Parathyroid adenoma (tissue), 2 donors: ENCODE measurements around the gene CPA4.
"Not testable (repeated sequence)": the region's sequence is repeated elsewhere in the genome, so short reads cannot be mapped to it uniquely, and the experiment has no call there.

Experiments used
- H2AFZ ChIP-seq: fragments of 300-600 bp; sonication (generic); one replicate; pipeline ENCODE4 v1.7.0; 2017; ENCODE audit warnings: antibody characterized with exemption, mild to moderate bottlenecking
- H3K27ac ChIP-seq: fragments of 300-600 bp; sonication (generic); one replicate; pipeline ENCODE4 v1.7.0; 2017
- H3K27me3 ChIP-seq: fragments of 300-600 bp; sonication (generic); one replicate; pipeline ENCODE4 v1.7.0; 2017; ENCODE audit warnings: low read length; ENCODE audit not compliant: control insufficient read depth, insufficient read depth
- H3K36me3 ChIP-seq: fragments of 300-600 bp; sonication (generic); one replicate; pipeline ENCODE4 v1.7.0; 2017; ENCODE audit warnings: low read length; ENCODE audit not compliant: control insufficient read depth, insufficient read depth
- H3K4me1 ChIP-seq: fragments of 300-600 bp; sonication (generic); one replicate; pipeline ENCODE4 v1.7.0; 2017; ENCODE audit warnings: control low read depth
- H3K4me2 ChIP-seq: fragments of 300-600 bp; sonication (generic); one replicate; pipeline ENCODE4 v1.7.0; 2017; ENCODE audit warnings: low read length
- H3K4me3 ChIP-seq: fragments of 300-600 bp; sonication (generic); one replicate; pipeline ENCODE4 v1.7.0; 2017; ENCODE audit warnings: low read depth, low read length
- H3K79me2 ChIP-seq: fragments of 300-600 bp; sonication (generic); one replicate; pipeline ENCODE4 v1.7.0; 2017; ENCODE audit warnings: control low read depth
- H3K9ac ChIP-seq: fragments of 300-600 bp; sonication (generic); one replicate; pipeline ENCODE4 v1.7.0; 2017; ENCODE audit warnings: mild to moderate bottlenecking
- H3K9me3 ChIP-seq: fragments of 300-600 bp; sonication (generic); one replicate; pipeline ENCODE4 v1.7.0; 2017; ENCODE audit warnings: low read length; ENCODE audit not compliant: control insufficient read depth
- CTCF ChIP-seq: fragments of 300-600 bp; sonication (generic); IDR thresholded peaks from one replicate; pipeline ENCODE4 v1.7.0; 2017; ENCODE audit warnings: antibody characterized with exemption, mild to moderate bottlenecking
- donor health status: primary hyperparathyroidism.

Gene CPA4

GRCh38 chr7:130292682-130293257 lies at the start of gene CPA4:
CPA4 (plus strand) TSS chr7:130293161; CDS start chr7:130293181, 20 bp downstream.
- Histone ChIP-seq H3K4me3 (no peak within 1 kb of the TSS), H3K9ac (no peak within 1 kb of the TSS), H3K9me3 (no peaks in the 10 kb centered on the region), H3K4me1 (no peaks in the 10 kb centered on the region), H3K36me3 (no peaks in the 10 kb centered on the region), H3K4me2 (no peak within 1 kb of the TSS), H3K79me2 (no peaks in the 10 kb centered on the region), H3K27ac (no peak within 1 kb of the TSS), H3K27me3 (no peaks in the 10 kb centered on the region), H2AFZ (no peak within 1 kb of the TSS)
- no peak for TF ChIP-seq CTCF

- H3K27ac ChIP-seq, H3K9ac ChIP-seq, H3K36me3 ChIP-seq, H3K4me3 ChIP-seq, H3K79me2 ChIP-seq, H3K9me3 ChIP-seq, H3K4me1 ChIP-seq, H3K27me3 ChIP-seq, H3K4me2 ChIP-seq: not testable (repeated sequence)
- H2AFZ ChIP-seq = peak overlapping the region; percentile 6
These were observed 49.5 kb upstream of the CPA4 start for GRCh38 chr7:130243486-130243885.

- H3K4me3 ChIP-seq, H3K27ac ChIP-seq, H3K79me2 ChIP-seq, H3K4me1 ChIP-seq, H3K9ac ChIP-seq, H2AFZ ChIP-seq, H3K27me3 ChIP-seq, H3K4me2 ChIP-seq, H3K36me3 ChIP-seq, H3K9me3 ChIP-seq: not testable (repeated sequence)
These were observed 46.5 kb upstream of the CPA4 start for GRCh38 chr7:130246491-130246890.

- not testable (repeated sequence) for H3K9me3 ChIP-seq, H3K4me2 ChIP-seq, H3K9ac ChIP-seq, H3K27ac ChIP-seq, H3K4me3 ChIP-seq, H3K4me1 ChIP-seq, H3K79me2 ChIP-seq, H2AFZ ChIP-seq, H3K36me3 ChIP-seq, H3K27me3 ChIP-seq
These were observed 44.1 kb upstream of the CPA4 start for GRCh38 chr7:130248842-130249241.

- not testable (repeated sequence) for H3K9me3 ChIP-seq, H2AFZ ChIP-seq, H3K4me2 ChIP-seq, H3K27me3 ChIP-seq, H3K36me3 ChIP-seq, H3K4me1 ChIP-seq, H3K79me2 ChIP-seq, H3K27ac ChIP-seq, H3K9ac ChIP-seq, H3K4me3 ChIP-seq
These were observed 43.3 kb upstream of the CPA4 start for GRCh38 chr7:130249626-130250025.

- Histone ChIP-seq H3K79me2 (no peaks in the 10 kb centered on the region), H3K27ac (no peak overlapping the region), H3K9ac (no peak overlapping the region), H3K9me3 (peaks cover 6% of the 10 kb centered on the region), H3K36me3 (no peaks in the 10 kb centered on the region), H2AFZ (no peak overlapping the region), H3K27me3 (no peaks in the 10 kb centered on the region), H3K4me2 (no peak overlapping the region), H3K4me1 (no peaks in the 10 kb centered on the region), H3K4me3 (no peak overlapping the region)
- no peak for TF ChIP-seq CTCF
These were observed 38.4 kb upstream of the CPA4 start for GRCh38 chr7:130254555-130254954.

GRCh38 chr7:130256704-130257103 lies 36.3 kb upstream of the CPA4 start:
- H3K9ac ChIP-seq = no peak overlapping the region
- H3K9me3 ChIP-seq = peaks cover 6% of the 10 kb centered on the region
- H2AFZ ChIP-seq = no peak overlapping the region

More at GRCh38 chr7:130256704-130257103, 36.3 kb upstream of the CPA4 start:
- Histone ChIP-seq H3K4me2 (no peak overlapping the region), H3K79me2 (no peaks in the 10 kb centered on the region), H3K27me3 (no peaks in the 10 kb centered on the region), H3K36me3 (no peaks in the 10 kb centered on the region), H3K4me1 (no peaks in the 10 kb centered on the region), H3K27ac (no peak overlapping the region), H3K4me3 (no peak overlapping the region)
- TF ChIP-seq CTCF = no peak
